HG03378 (cell line): ENCODE results near the gene VPS35.
A peak's percentile ranks its signal among the peaks of the same experiment; 100 is the strongest.
"Not testable (repeated sequence)": the region's sequence is repeated elsewhere in the genome, so short reads cannot be mapped to it uniquely, and the experiment has no call there.

Experiments
- ATAC-seq: cut with Tn5 transposase; IDR thresholded peaks from one replicate; pipeline ENCODE4 v1.9.1; 2021; ENCODE audit warnings: mild to moderate bottlenecking, moderate library complexity; ENCODE audit not compliant: unreplicated experiment

VPS35 gene

DNA sequence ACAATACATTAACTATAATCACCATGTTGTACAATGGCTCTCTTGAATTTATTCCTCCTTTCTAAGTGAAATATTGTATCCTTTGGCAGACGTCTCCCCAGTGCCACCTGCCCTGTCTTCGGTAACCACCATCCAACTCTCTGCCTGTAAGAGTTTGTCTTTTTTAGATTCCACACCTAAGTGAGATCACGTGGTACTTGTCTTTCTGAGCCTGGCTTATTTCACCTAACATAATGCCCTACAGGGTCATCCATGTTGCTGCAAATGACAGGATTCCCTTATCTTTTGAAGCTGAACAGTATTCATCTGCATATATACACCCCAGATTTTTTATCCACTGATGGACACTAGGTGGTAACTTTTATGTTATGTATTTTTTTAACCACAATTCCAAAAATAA is 24.7 kb upstream of the VPS35 start:
- no peak for ATAC-seq

DNA sequence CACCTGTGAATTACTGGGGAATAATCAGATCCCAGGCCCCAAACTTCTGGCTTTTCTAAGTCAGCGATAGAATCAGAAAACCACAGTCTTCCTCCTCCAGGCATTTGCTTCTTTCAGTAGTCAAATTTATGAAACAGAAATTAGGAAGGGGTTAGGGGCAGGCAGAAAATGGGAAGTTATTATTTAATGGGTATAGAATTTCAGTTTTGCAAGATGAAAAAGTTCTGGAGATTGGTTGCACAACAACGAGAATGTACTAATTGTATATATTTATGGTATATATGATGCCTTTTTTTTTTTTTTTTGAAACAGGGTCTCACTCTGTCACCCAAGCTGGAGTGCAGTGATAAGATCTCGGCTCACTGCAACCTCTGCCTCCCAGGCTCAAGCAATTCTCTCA is 23.9 kb upstream of the VPS35 start:
- no peak for ATAC-seq

DNA sequence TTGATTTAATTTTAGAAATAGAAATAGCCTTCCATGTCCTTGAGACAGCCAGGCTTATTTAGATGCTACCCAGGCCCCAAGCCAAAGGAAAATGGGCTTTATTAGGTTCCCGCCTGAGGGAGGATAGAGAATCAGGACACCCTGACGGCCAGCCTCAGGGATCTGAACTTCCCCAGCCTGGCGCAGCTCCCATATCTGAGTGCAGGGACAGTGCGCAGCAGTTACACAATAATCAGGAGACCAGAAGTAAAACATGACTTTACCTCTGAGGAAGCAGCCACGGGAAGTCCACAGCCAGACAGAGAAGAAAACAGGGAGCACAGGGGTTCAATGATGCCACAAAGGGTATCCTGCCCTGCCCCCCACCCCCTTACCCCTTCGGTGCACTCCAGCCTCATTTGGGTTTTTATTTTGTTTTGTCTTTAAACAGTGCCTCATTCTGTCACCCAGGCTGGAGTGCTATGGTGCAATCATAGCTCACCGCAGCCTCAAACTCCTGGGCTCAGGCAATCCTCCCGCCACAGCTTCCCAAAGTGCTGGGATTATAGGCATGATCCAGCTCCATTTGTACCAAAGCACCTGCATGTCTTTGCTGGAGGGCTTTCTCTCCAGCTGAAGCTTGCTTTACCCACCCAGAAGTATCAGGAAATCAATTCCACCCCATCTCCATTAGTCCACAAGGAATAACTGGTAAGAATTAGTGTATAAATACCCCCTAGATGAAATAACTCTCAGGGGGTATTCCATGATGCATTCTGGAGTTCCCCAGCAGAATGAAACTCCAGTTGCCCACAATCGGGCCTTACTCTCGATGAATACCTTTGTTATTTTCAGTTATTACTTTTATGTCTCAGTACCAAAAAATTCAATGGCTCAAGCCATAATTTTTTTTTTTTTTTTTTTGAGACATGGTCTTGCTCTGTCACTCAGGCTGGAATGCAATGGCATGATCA is 22.4 kb upstream of the VPS35 start:
- no peak for ATAC-seq

DNA sequence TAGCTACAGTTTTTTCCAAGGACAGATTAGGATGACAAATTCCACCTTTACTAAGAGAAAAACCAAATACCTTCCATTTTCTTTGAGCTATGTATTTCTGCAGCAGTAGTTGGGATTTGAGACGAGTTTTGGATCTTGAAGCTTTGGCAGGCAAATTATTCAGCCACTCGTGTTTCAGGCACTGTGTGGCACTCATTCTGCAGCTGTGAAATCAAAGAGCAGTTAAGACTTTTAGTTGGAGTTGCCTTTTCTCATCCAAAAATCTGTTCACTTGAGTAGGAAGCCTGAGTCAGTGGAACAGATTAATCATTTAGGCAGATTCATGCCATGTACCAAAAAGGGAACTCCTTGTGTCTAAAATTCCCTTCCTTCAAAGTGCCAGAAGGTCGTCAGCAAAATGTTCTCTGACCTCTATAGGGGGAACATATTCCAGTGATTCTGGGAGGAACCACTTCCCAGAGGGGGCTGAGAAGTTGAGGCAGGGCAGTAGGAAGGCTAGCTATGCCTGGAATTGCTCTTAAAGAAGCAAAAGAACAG is 20.6 kb upstream of the VPS35 start:
- no peak for ATAC-seq

DNA sequence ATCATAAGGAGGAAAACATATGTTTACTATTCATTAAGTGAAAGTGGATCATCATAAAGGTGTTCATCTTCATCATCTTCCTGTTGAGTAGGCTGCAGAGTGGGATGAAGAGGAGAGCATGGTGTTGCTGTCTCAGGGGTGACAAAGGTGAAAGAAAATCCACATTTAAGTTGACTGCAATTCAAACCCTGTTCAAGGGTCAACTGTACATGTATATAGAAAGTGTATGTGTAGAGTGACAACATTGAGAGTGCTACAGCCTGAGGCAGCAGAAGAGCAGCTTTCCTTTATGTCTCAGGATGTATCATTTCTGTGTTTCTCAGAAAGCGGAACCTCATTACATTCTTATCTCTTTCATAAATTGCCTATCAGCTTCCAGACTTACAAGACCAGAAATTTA is 17.7 kb upstream of the VPS35 start:
- ATAC-seq, result no peak

DNA sequence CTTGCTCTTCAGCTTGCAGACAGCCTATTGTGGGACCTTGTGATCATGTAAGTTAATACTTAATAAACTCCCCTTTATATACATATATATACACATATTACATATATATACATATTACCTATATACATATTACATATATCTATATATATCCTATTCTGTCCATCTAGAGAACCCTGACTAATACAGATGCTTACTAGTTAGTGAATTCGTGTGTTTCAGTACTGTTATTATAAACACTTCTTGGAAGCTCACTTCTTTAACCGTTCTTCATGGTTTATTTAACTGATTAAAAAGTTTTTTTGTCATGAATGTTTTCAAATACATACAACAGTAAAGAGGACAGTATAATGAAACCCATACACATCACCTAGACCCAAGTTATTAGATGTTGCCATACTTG is 13.1 kb upstream of the VPS35 start:
- no peak for ATAC-seq

DNA sequence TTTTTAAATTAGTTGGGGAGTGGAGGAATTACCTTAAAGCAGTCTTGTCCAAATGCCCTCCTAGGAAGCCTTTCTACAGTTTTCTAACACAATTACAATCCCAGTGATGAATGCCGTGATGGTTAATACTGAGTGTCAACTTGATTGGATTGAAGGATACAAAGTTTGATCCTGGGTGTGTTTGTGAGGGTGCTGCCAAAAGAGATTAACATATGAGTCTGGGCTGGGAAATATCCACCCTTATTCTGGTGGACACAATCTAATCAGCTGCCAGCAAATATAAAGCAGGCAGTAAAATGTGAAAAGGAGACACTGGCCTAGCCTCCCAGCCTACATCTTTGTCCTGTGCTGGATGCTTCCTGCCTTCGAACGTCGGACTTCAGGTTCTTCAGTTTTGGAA is 12.6 kb upstream of the VPS35 start:
- no peak for ATAC-seq

DNA sequence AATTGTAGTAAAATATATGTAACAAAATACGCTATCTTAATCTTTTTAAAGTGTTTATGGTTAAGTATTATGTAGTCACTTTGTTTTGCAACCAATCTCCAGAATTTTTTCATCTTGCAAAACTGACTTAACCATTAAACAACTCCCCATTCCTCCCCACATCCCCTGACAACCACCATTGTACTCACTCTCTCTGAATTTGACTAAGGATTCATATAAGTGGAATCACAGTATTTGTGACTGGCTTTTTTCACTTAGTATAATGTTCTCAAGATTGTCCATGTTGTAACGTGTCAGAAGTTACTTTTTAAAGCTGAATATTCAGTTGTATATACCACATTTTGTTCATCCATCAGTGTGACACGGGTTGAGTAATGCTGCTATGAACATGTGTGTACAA is 11.1 kb upstream of the VPS35 start:
- ATAC-seq, result no peak

DNA sequence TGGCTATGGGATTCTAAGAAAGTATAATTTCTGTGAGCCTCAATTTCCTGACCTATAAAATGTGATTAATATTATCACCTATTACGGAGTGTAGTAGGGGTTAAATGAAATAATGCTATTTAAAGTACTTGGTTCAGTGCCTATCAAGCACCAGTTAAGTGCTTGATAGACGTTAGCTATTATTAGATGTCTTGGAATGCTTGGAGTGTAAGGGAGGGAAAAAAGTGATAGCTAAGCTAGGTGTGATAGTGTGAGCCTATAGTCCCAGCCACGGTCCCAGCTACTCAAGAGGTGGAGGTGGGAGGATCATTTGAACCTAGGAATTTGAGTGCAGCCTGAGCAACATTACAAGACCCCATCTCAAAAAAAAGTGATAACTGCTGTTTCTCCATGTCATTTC is 8.0 kb upstream of the VPS35 start:
- ATAC-seq, result no peak

DNA sequence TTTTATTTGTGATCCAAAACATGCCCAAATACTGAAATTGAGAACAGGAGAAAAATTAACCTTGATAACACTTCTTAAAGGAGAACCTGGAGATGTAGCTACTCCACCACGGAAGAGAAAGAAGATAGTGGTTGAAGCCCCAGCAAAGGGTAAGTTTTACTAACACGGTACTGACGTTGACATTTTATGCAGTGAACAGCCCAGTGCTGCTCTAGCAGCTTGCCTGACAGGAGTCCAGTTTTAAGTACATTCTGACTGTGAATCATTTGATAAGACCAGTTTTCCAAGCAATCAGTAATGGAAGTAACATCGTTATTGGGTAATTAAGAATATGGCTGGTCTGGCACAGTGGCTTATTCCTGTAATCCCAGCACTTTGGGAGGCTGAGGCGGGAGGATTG is 7.0 kb upstream of the VPS35 start:
- no peak for ATAC-seq

DNA sequence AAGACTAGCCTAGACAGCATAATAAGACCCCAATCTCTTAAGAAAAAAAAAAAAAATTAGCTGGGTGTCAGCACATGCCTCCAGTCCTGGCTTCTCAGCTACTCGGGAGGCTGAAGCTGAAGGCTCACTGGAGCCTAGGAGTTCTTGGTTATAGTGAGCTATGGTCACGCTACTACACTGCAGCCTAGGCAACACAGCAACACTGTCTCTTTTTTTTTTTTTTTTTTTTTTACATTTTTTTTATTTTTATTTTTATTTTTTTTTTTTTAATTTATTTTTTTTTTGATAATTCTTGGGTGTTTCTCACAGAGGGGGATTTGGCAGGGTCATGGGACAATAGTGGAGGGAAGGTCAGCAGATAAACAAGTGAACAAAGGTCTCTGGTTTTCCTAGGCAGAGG is 4.6 kb upstream of the VPS35 start:
- ATAC-seq, result no peak

DNA sequence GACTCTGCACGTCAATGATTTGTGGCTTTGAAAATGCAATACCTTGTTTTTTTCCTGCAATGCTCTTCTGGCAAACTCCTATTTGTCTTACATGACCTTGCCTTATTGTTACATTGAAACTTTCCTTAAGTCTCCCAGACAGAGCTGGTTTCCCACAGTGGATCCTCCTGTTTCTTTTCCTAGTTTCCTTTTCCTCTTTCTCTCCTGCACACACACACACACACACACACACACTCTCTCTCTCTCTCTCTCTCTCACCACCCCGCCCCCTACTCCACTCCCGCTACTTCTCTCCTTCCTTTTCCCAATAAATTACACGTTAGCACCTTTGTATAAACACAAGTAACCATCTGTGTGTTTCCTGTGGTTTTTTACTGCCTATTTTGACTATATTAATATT is 2.7 kb upstream of the VPS35 start:
- no peak for ATAC-seq

DNA sequence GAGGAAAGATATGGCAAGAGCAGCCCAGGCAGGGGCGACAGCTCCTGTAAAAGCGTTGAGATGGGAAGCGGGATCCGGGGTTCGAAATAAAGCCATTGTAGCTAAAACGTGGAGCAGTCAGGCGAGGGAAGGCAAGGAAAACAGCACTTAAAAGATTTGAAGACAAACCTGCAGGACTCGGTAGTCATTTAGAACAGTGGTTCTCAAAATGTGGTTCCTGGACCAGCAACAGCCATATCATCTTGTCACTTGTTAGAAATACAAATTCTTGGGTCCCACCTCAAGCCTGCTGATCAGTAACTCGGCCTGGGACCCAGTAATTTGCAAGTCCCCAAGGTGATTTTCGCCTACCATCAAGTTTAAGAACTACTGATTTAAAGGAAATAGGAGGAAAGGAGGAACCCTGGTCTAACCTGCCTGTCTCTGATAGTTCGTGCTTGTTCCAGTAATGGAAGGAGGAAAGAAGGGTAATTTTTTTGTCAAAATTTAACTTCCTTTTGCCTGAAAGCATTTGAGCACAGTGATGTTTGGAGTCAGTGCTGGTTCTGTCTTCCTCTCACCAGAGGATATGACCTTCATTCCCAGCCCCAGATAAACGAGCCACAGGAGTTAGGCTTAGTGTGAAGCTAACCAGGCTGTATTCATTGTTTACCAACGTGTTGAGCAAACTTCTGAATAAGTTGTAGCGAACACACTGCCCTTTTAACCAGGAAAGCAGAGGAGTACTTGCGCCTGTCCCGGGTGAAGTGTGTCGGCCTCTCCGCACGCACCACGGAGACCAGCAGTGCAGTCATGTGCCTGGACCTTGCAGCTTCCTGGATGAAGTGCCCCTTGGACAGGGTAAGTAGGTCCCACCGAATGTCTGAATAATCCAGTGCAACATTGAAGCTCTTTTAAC is 1.6 kb upstream of the VPS35 start:
- ATAC-seq, result no peak

DNA sequence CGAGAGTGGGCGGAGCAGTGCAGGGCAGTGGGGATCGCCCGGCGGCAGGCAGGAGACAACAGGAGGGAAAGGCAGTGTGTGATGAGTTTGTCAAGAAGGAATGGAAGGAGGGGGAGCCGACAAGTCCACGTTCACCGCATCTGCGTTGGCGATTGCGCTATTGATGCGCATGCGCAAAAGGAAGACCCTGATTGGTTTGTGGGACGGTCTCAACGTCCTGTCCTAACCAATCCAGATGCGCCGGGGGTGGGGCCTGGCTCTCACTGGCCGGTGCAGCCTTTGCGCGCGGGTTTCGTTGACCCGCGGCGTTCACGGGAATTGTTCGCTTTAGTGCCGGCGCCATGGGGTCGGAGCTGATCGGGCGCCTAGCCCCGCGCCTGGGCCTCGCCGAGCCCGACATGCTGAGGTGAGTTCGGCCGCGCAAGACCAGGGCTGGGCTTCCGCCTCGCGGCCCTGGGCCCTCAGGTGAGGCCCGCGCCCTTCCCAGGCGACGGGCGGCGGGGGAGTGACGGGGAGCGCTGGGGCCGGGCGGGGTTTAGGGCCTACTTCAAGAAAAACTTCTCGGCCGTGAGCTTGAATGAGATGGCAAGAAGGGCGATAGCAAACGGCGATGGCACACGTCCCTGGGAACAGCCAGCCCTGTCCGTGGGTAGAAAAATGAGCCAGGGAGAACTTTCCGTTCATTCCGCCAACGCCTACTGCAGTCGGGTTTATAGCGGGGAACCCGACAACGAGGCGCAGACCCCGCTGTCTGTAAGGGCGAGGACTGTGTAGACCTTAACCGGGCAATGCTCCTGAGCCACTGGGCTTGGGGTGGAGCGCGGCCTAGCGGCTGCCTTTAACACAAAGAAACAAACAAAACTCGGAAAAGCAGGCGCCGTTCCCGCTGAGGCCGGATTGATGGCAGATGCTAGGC is 645 bp upstream of the VPS35 start, which contains the start of gene ORC6:
Gene ORC6, plus strand, starts transcription at position 295 of the 916 bp plus-strand sequence. Its CDS starts 47 bp downstream, at position 342.
- ATAC-seq, result peak; percentile 68

DNA sequence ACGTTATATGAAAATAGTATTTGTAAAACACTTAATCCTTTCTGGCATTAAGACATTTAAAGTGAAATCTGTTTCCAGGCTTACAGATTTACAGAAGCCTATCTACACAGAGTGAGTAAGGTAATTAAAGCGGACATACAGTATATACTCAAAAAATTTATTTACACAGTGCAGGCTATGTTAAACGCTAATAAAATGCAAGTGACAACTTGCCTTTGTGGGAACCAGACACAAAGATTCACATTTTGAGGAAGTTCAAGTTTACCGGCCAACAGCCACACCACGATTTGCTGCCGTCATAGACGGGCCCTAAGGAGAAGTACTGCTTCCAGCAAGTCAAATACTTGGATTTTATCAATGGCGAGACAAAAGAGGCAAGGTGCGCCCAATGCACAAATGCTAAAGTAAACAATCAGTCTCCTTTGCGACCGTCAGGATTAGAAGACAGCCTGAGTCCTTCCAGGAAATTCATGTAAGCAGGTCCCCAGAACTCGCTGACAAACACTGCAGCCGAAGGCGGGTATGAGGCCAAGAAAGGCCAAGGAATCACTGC is 801 bp downstream of the VPS35 start:
- peak; percentile 4 for ATAC-seq

DNA sequence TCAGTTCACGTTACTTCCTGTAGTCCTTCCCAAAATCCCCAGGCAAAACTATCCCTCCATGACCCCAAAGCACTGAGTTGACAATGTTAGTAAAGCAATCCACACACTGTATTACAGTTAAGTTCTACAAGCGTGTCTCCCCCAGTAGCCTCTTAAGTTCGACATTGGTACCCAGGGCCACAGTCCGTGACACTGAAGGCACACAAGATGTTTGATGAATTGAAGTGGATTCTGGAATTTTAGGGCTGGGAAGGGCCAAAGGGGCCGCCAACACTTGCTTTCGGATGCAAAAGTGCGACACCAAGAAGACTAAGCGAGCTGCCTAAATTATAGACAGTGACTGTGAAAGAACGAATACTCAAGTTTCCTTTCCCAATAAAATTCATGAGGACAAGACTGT is 1.5 kb downstream of the VPS35 start:
- ATAC-seq, result no peak

DNA sequence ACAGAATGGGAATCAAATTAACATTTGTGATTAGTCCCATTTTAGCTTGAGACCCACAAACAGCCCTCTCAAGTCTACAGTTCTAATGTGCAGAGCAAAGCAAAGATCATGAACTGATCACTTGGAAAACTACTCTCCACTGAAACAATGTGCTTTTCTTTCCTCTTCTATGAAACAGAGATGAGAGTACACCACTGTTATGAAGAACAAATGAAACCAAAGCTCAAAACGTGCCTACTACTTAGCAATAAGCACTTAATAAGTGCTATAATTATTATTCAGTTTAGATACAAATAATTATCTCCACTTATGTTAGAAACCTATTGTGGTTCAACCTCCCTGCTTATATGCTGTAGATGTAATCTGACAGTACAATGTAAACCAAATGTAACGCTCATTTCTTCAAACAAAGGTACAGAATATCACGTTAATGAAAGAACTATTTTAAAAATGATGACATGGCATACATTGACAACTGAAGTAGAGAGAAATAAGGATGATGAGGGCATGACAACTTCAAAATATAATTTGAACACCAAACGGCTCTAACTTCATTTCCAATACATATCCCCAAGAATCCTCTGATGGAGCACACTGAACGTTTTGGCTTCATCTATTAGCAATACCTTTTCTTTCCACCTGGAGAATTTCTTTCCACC is 2.0 kb downstream of the VPS35 start:
- ATAC-seq, result no peak

DNA sequence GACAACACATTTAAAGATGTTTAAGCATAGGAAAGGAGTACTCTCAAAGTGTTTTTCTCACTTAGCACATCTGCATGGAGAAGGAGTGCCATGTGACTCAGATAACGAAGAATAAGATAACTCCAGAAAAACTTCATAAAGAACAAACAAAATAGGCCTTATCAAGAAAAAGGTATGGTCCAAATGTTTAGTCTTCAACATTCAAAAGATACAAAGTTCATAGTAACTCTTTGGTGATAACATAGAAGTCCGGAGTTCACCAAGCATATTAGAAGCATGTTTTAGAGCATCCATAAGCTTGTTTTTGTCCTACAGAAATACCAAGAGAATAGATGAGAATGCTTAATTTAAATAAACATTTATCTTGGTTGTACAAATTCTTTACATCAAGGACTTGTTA is 7.1 kb downstream of the VPS35 start:
- not testable (repeated sequence) for ATAC-seq

DNA sequence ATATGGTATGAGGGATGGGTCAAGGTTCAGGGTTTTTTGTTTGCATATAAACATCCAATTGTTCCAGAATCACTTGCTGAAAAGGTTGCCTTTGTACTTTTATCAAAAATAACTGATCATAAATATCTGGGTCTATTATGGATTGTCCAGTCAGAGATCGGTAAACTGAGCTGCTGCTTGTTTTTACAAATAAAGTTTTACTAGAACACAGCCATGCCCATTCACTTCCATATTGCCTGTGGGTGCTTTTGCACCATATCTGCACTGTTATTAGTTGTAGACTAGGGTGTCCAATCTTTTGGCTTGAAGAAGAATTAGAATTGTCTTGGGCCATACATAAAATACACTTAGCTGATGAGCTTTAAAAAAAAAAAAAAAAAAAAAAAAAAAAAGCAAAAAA is 11.0 kb downstream of the VPS35 start:
- ATAC-seq, result not testable (repeated sequence)
